Activated CD4-positive, CD25-positive, alpha-beta regulatory T cell (primary cell): ENCODE measurements around the gene HIF1A.
A peak's percentile ranks its signal among the peaks of the same experiment; 100 is the strongest.
"Not testable (repeated sequence)": the region's sequence is repeated elsewhere in the genome, so short reads cannot be mapped to it uniquely, and the experiment has no call there.

ENCODE experiments used
- DNase-seq, 4 experiments: peaks; one replicate each; lab custom pipeline; 2025; lab: John Stamatoyannopoulos, UW

Gene HIF1A

GRCh38 chr14:61749264-61749663, 54.0 kb downstream of the HIF1A start:
- no peak for DNase-seq

DNA sequence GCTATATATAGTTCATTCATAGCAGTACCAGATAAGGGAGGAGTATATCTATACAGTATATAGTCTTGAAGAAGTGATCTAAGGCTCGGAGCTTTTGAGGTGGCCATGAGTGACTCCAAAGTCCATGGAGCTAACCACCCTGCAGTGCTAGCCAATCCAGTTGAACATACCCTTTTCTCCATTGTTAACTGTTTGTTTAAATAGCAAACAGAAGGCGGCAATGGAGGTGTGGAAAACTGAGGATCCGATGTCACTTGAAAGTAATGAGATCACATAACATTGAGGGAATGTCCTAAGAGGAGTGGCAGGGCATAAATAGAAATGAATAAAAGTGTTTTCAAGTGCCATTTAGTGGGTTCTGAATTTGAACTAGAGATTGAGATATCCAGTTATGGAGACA, 54.6 kb downstream of the HIF1A start:
- no peak for DNase-seq

- peak in 3 of 4 experiments; percentile 38 to 47 (median 46) for DNase-seq
These were observed 55.6 kb downstream of the HIF1A start for GRCh38 chr14:61750708-61751474.

DNA sequence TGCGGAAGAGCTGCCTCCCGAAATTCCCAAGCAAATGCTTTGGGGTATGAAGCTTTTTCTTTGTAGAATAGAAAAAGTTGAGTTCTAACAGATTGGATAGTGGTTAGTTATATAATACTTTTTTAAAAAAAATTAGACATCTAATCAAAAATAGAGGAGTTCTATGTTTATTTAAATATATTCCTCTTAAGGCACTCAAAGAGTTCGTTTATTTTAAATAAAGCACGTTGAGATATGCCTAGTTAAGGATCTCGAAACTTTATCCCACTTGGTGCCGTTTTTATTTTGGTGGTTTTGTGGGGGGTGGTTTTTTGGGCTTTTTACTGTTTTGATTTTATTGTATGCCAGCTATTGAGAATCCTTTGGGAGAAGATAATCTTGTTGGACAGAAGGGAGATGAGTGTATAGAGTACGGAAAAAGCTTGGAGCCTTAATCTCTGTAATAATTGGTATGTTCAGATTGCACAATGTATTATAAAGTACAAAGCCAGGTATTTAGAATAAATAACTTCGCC, 56.2 kb downstream of the HIF1A start:
- no peak for DNase-seq

DNA sequence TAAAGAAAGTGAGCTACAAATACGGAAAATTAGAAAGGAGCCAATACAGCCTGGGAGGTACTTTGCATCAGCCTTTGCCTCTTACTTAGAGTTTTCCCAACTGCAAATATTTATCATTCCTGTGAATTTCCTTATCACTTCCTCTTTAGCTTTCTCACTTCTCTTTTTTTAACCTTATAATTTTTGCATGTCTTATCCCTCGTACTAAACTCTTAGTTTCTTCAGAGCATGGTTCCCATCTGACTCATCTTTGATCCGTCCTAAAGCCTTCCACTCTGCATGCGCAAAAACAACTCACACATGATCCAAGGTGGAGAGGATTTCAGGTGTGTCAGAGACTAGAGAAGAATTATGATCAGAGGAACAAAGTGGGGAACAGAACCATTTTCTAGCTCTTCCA, 57.3 kb downstream of the HIF1A start:
- no peak for DNase-seq

GRCh38 chr14:61753631-61754030, 58.3 kb downstream of the HIF1A start:
- DNase-seq: no peak

DNA sequence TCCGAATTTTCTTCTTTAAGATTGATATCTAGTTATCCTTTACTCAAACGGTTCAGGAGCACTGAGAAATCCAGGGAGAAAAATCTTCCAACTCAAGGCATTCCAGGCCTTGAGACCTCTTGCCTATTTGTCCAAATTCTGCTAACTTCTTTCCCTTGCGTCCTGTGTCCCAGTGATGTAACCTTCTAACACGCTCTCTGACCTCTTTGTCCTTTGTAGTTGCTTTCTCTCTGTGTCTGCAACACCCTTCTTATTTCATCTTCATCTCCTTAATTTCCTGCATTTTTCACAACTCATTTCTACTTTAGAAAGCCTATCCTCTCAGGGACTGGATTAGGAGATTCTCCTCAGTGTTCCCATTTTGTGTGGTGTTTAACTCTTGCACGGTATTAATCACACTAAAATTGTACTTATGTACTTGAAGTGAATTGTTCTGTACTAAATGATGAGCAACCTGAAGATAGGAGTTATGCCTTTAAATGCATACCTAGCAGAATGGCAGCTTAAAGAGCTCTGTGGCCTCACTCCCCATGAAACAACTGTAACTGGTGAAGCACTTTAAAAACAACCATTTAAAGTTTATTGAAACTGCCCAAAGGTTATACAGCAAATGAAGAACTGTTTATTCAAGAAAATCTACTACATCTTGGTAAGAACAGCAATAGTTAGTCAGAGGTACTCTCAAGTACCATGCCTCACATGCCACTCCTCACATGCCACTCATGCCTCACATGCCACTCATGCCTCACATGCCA, 59.5 kb downstream of the HIF1A start:
- no peak for DNase-seq

DNA sequence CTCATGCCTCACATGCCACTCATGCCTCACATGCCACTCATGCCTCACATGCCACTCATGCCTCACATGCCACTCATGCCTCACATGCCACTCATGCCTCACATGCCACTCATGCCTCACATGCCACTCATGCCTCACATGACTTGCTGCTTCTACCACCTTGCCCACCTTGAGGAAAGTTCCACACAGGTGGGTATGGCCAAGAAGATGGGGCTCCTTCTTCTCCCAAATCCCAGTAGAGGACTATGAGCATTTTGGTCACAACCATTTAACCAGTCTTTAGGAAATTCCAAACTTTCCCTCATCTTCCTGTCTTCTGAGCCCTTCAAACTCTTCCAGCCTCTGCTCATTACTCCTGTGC, 60.0 kb downstream of the HIF1A start:
- not testable (repeated sequence) for DNase-seq

DNA sequence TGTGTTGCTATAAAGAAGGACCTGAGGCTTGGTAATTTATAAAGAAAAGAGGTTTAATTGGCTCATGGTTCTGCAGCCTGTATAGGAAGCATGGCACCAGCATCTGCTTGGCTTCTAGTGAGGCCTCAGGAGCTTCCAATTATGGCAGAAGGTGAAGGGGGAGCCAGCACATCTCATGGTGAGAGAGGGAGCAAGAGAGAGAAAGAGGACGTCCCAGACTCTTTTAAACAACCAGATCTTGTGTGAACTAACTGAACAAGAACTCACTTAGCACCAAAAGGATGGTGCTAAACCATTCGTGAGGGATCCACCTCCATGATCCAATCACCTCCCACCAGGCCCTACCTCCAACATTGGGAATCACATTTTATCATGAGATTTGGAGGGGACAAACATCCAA, 60.8 kb downstream of the HIF1A start:
- DNase-seq: no peak

- DNase-seq: no peak
These were observed 64.6 kb downstream of the HIF1A start for GRCh38 chr14:61759878-61760277.

DNA sequence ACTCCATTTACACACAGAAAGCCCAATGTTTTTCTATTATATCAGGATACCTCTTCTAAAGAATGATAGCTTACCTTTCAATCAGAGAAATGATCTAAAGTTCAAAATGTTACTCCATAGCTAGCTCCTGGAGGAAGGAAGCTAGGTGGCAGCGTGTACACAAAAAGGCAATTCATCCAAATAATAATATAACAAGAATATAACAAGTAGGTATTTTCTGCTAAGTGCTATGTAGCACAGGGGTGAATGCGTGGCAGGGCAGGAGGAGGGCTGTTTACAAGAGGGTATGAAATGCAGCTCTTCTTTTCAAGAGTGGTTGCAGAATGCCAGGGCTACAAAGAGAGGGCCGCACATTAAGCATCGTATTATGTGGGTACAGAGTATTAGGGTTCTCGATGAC, 66.2 kb downstream of the HIF1A start:
- no peak for DNase-seq

DNA sequence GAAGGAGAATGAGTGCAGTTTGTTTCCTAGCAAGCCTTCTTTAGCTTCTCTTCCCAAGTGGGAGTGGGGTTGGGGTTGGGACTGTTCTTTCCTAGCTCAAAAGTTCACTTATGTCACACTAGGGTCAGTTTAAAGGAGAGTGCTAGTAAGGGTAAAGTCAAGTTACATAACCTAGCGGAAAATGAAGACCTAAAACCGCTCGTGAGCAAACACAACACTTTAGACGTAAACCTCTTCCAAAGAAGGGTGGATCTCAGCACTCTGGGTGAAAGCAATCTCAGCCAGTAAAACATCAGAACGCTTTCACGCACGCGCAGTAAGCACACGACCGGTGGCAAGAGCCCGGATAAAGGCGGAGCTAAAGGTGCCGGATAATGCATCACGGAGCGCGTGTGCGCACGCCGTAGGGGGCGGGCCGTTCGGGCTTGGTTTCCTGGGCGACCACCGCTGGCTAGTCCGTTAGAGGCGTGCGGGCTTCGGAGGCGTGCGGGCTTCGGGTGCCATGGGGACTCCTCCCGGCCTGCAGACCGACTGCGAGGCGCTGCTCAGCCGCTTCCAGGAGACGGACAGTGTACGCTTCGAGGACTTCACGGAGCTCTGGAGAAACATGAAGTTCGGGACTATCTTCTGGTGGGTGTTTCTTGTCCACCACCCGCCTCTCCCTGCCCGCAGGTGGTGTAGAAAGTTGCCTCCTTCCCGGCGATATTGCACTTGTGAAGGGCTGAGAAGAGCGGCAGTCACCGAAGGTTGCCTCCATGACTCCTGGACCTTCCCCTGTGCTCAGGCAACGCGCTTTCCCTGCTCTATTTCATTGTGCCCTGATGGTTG, 66.9 kb downstream of the HIF1A start, which contains the start of gene SNAPC1:
SNAPC1 (plus strand) TSS at position 462 of the 828 bp plus-strand sequence; CDS start at position 503, 41 bp downstream.
- peak; percentile 82 to 96 (median 94) for DNase-seq

GRCh38 chr14:61764342-61765122, 69.2 kb downstream of the HIF1A start:
- no peak for DNase-seq

DNA sequence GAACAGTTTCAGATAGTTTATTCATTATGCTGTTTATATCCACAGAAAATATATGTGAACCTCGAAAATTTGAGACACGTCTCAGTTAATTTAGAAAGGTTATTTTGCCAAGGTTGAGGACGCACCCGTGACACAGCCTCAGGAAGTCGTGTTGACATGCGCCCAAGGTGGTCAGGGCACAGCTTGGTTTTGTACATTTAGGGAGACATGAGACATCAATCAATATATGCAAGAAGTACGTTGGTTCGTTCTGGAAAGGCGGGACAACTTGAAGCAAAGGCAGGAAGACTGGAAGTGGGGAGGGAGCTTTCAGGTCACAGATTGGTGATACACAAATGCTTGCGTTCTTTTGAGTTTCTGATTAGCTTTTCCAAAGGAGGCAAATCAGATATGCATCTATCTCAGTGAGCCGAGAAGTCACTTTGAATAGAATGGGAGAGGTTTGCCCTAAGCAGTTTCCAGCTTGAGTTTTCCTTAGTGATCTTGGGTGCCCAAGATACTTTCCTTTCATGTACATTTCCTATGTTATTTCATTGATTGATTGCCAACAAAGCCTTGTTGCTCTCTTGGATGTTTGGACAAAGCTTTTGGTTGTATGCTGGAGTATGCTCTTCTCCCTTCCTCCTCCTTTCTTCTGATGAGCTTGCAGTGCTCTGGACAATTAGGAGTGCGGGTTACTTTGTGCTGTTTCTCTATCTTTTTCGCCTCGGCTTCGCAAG, 70.1 kb downstream of the HIF1A start:
- DNase-seq: no peak

DNA sequence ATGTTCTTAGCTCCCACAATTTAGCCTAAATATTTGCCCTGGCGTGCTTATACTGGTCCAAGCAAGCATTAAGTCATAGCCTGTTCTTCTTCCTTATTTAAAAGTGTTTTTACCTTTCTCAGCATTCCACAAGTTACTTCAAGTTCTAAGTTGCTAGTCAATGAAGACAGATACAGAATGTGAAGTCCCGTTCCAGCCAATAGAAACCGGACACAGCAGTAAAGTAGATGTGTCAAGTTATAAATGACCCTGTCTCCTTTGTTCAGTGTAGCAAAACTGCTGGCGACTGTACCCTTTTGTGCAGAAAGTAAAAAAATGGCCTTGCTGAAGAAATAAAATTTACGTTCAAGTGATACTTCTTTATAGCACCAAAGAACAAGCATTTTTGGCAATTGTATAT, 70.8 kb downstream of the HIF1A start:
- DNase-seq: no peak

DNA sequence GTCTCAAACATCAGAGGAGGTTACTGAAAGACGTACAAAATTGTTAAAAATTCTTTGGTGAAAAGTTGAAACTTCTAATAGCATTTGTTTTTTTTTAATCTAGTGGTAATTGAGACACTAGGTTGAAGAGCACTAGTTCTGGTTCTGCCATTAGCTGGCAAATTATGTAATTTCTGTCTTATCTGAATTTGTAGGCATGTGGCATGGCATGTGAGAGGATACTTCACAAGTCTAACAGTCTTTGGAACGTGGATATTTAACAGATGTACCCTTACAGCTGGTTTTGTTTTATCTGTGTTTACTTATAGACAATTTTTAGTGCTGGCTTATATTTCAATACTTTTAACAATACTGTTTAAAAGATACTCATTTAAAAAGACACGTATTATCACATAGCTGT, 72.9 kb downstream of the HIF1A start:
- DNase-seq: no peak

DNA sequence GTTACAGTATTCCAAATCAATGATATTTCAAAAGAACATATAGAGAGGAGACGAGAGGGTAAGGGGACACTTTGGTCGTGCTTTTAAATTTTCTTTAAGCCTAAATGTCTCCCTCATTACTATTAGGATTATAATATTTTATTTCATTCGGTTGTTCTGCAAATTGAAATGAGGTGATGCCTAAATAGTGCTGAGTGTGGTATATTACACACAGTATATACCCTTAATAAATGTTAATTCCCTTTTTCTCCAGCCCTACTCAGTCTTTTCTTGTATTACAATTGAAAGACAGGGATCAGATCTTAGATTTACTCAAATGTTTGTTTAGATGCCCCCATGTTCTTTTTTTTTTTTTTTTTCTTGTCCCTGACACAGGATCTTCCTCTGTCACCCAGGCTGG, 74.6 kb downstream of the HIF1A start:
- DNase-seq: no peak

- no peak for DNase-seq
These were observed 79.5 kb downstream of the HIF1A start for GRCh38 chr14:61774861-61775260.

DNA sequence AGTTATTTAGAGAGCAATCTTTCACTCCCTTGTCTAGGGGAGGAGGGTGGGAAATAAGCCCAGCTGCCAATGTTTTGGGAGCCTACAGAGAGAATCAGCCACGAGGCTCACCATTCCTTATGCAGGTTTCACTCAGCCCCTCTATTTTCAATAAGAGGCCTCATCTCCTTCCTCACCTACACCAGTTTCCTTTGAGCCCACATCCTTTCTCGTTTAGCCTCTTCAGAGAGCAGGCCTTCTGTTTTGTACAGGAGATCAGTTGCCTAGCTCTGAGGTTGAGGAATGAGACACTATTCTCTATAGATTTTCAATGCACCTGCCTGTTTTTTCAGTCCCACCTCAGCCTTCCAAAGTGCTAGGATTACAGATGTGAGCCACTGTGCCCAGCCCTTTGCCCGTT, 84.8 kb downstream of the HIF1A start:
- no peak for DNase-seq

- no peak for DNase-seq
These were observed 102.0 kb downstream of the HIF1A start for GRCh38 chr14:61797309-61797708.
